ENCODE results near the gene EXOC7. TPM values are rescaled to one million over a fixed set of nuclear protein-coding genes. Genes with fewer than 3 reads are reported as not detected.

The EXOC7 gene
- total RNA-seq, 2 donors from 2014 or later: 94.5 to 98.2 TPM

GRCh38 chr17:76124582-76125390 is 21.2 kb upstream of the EXOC7 start:
- intact Hi-C loops (cut with DNase I): loop anchor here in 1 of 2 donors (10.0 kb wide), 1 partner anchor 270 kb away; no protein-coding TSS in a partner anchor
- DNase-seq (ENCODE audit: low spot score): no peak

DNA sequence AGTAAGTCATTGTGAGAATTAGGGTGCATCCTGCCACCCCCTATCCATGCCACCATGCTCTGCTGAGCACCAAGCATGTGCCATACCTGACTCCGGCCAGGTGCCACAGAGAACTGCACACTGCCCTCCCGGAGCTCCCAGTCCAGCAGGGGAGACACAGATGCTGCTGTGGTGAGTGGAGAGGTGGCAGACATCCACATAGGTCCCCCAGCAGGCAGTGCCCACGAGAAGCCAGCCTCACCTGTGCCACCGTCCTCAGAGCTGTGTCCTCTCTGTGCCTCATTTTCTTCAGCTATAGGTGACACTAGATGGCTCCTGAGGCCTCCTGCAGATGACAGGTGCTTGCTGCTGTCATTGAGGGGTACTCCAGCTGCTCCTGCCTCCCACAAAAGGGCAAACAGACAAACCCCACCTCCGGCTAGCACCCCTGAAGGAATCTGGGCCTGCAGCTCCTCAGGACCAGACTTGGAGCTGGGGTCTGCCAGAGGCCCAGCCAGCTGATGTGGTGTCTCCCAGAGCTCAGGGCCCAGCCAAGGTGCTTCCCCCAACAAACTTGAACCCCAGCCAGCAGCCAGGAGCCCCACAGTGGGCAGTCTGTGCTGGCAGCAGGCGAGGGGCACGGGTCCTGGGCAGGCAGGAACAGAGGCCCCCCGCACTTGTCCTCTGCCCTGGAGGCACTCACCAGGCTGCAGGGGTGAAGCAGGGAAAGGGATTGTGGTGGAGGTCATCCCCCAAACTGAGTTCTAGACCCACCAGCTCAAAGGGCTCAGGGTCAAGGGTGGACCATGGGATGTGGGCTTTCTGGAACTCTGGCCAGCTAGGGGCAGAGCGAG is 20.4 kb upstream of the EXOC7 start:
- intact Hi-C loops (cut with DNase I): loop anchor here in 1 of 2 donors (10.0 kb wide), 1 partner anchor 271 kb away; no protein-coding TSS in a partner anchor
- DNase-seq (ENCODE audit: low spot score): peak; percentile 43

GRCh38 chr17:76123191-76123499 is 19.6 kb upstream of the EXOC7 start:
- DNase-seq (ENCODE audit: low spot score): no peak
- intact Hi-C loops (cut with DNase I): loop anchor here in 1 of 2 donors (10.0 kb wide), 1 partner anchor 272 kb away; no protein-coding TSS in a partner anchor

DNA sequence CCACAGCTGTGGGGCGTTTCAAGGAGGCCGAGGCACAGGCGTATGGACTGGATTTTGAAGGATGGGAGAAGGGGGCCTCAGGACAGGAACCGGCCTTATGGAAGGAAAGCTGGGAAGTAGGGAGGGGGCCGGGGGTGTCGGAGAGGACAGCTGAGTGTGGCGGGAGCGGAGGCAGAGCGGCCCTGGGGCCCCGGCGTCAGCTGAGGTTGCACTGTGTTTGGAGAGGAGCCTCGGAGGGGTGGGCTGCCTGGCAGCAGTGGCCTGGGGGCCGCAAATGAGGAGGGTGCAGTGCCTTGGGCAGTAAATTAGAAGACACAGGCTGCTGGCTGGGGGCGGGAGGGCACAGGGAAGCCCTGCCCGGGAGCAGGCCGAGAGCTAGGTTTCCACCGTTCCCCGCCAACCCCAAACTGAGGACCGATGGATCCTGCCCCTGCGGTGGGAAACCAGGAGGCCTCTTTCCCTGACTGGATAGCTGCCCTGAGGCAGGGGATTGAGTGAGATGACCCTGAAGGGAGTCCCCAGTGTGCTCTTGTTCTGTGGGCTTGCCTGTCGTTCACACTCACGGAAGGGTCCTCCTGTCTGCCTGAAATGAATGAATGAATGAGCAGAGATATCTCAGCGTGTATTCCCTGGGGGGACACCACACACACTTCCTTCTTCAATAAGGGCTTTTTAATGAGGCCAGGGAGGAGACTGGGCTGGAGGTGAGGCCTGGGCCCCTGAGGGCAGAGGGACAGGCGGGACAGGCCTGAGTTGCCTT is 19.0 kb upstream of the EXOC7 start:
- DNase-seq (ENCODE audit: low spot score): peak; percentile 24
- intact Hi-C loops (cut with DNase I): loop anchor here in 1 of 2 donors (10.0 kb wide), 1 partner anchor 272 kb away; no protein-coding TSS in a partner anchor

GRCh38 chr17:76121932-76122430 is 18.4 kb upstream of the EXOC7 start:
- no peak for DNase-seq (ENCODE audit: low spot score)
- intact Hi-C loops (cut with DNase I): loop anchor here (1.0 to 10.0 kb wide), 3 partner anchors 157 to 273 kb away; no protein-coding TSS in a partner anchor

GRCh38 chr17:76120658-76121008 is 17.0 kb upstream of the EXOC7 start:
- no peak for DNase-seq (ENCODE audit: low spot score)

DNA sequence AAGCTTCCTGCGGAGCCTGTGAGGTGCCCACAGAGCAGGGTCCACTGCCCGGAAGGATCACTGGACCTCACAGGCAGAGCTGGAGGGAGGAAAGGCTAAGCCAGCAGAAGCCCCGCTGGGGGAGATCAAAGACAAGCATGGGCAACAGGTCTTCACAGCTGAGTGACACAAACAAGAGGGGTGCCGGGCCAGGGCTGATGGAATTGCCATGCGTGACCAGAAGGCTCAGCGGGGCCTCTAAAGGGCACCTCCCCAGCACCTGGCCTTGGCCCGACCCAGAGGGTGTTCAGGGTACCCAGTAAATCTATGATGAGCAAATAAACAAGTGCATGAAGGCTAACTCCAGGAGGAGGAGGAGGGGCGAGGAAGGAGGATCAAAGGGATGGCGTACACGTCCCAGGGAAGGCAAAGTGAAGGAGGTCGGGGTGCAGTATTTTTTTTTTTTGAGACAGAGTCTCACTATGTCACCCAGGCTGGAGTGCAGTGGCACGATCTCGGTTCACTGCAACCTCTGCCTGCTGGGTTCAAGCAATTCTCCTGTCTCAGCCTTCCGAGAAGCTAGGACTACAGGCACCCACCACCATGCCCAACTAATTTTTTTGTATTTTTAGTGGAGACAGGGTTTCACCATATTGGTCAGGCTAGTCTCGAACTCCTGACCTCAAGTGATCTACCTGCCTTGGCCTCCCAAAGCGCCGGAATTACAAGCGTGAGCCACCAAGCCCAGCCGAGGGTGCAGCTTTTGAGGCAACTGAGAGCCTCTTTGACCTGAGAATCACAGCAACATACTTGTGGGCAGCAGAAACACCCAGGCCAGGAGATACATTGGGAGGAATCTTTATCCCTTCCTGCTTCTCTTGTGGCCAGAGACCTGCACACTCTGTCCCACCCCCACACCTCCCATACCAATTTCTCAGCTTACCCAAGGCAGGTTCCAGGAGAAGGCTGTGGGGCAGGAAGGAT is 16.1 kb upstream of the EXOC7 start:
- DNase-seq (ENCODE audit: low spot score): peak; percentile 72
- intact Hi-C loops (cut with DNase I): loop anchor here in 1 of 2 donors (2.0 to 10.0 kb wide), 2 partner anchors 159 to 275 kb away; no protein-coding TSS in a partner anchor

More at GRCh38 chr17:76120658-76121008, 17.0 kb upstream of the EXOC7 start:
- intact Hi-C loops (cut with DNase I): loop anchor here (1.0 to 10.0 kb wide), 3 partner anchors 158 to 274 kb away; no protein-coding TSS in a partner anchor

GRCh38 chr17:76115138-76115754 is 11.7 kb upstream of the EXOC7 start:
- DNase-seq (ENCODE audit: low spot score): peak; percentile 29
- intact Hi-C loops (cut with DNase I): no loop called here

DNA sequence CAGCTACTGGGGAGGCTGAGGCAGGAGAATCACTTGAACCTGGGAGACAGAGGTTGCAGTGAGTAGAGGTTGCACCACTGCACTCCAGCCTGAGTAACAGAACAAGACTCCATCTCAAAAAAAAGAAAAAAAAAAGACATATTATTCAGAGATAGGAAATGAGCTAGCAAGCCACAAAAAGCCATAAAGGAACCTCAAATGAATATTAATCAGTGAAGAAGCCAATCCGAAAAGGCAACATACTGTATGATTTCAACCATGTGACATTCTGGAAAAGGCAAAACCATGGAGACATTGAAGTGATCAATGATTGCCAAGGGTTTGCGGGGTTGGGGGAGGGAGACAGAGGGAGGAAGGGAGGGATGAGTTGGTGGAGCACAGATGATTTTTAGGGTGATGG is 8.4 kb upstream of the EXOC7 start:
- intact Hi-C loops (cut with DNase I): no loop called here
- DNase-seq (ENCODE audit: low spot score): no peak

DNA sequence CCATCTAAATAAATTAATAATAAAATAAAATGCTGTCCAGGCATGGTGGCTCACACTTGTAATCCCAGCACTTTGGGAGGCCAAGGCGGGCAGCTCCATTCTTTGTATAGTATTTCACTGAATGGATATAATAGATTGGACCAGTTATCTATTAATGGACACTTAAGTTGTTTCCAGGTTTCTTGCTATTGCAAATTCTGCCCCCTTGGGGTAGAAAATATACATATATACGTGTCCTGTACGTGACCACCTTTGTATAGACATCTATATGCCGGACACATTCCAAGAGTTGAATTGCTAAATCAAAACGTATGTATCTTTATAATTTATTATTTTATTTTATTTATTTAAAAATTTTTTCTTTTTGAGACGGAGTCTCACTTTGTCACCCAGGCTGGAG is 3.9 kb upstream of the EXOC7 start:
- DNase-seq (ENCODE audit: low spot score): no peak
- intact Hi-C loops (cut with DNase I): no loop called here

GRCh38 chr17:76106703-76107102 is 3.1 kb upstream of the EXOC7 start:
- intact Hi-C loops (cut with DNase I): no loop called here
- DNase-seq (ENCODE audit: low spot score): no peak

DNA sequence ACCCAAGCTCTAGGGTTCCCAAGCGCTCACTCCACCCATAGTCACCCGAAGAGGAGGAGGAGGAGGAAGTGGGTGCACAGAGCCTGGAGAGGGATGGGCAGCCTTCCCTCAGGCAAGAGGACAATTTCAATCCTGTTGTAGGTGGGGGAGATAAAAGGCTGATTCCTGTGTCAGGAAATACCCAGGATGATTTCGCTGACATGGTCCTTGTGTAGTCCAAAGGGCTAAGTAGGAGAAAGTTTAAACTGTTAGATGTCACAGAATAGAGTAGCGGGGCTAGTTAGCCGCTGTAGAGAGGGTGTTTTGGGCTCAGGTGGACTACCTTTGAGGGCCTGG is 1.3 kb upstream of the EXOC7 start:
- intact Hi-C loops (cut with DNase I): no loop called here
- DNase-seq (ENCODE audit: low spot score): no peak

- DNase-seq (ENCODE audit: low spot score): peak; percentile 51
- intact Hi-C loops (cut with DNase I): no loop called here
Measured at GRCh38 chr17:76104140-76104895, 731 bp upstream of the EXOC7 start.

- DNase-seq (ENCODE audit: low spot score): no peak
- intact Hi-C loops (cut with DNase I): no loop called here
Measured at GRCh38 chr17:76102944-76103273, 678 bp downstream of the EXOC7 start.

DNA sequence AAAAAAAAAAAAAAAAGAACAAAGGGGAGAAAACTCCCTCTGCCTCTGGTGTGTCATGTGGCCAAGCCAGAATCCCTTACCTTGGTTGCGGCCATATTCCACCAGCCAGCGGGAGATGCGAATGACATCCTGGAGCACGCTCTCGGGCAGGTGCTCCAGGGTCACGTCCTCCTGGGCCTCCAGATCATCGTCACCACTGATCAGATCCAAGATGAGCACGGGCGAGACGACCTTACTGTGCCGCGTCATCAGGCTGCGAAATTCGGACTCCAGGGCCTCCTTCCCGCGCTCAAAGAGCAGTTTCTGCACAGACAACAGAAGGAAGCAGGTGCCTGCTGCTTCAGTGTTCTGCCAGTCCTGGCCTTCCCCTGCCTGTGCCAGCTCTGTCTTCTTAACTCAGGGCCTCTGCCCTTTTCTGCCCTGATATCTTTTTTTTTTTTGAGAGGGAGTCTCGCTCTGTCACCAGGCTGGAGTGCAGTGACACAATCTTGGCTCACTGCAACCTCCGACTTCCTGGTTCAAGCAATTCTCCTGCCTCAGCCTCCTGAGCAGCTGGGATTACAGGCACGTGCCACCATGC is 5.8 kb downstream of the EXOC7 start:
- no peak for DNase-seq (ENCODE audit: low spot score)
- intact Hi-C loops (cut with DNase I): no loop called here

DNA sequence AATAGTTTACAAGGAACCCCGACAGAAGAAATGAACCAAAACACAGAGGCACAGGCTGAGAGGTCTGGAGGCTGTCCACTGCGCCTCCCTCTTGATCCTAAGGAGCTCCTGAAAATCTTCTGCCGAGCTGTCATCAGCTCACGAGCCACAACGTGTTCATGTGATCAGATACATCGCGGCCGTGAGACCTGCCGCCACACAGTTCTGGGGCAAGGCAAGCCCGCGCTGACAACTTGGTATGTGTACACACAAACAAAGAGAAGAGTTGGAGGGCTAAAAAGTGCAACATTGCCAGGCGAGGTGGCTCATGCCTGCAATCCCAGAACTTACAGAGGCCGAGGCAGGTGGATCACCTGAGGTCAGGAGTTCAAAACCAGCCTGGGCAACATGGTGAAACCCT is 7.6 kb downstream of the EXOC7 start:
- DNase-seq (ENCODE audit: low spot score): no peak
- intact Hi-C loops (cut with DNase I): no loop called here

GRCh38 chr17:76094046-76094445 is 9.5 kb downstream of the EXOC7 start:
- DNase-seq (ENCODE audit: low spot score): no peak
- intact Hi-C loops (cut with DNase I): no loop called here
